ENCODE measurements around the gene CH25H.

Gene CH25H

DNA sequence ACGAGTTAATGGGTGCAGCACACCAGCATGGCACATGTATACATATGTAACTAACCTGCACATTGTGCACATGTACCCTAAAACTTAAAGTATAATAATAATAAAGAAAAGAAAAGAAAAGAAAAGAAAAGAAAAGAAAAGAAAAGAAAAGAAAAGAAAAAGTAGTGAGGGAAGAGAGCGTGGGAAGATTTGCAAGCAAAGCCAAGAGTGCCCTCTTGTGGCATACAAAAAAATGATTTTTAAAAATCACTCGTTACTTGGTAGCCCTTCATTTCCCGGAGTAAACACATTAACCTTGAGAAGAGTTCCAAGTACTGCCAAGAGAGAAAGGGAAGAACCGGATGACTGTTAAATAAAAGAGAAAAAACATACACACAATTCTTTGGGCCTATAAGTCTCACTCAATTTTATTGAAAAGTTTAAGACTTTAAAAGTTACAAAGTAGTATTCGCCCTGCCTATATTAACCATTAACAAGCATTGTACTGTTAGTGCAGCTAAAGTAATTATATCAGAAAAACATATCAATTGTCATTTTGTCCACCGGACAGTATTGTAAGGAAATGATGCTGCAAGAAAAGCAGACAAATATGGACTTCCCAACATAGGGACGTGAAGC, 6.2 kb upstream of the CH25H start:
- TF ChIP-seq, protein P1, sequence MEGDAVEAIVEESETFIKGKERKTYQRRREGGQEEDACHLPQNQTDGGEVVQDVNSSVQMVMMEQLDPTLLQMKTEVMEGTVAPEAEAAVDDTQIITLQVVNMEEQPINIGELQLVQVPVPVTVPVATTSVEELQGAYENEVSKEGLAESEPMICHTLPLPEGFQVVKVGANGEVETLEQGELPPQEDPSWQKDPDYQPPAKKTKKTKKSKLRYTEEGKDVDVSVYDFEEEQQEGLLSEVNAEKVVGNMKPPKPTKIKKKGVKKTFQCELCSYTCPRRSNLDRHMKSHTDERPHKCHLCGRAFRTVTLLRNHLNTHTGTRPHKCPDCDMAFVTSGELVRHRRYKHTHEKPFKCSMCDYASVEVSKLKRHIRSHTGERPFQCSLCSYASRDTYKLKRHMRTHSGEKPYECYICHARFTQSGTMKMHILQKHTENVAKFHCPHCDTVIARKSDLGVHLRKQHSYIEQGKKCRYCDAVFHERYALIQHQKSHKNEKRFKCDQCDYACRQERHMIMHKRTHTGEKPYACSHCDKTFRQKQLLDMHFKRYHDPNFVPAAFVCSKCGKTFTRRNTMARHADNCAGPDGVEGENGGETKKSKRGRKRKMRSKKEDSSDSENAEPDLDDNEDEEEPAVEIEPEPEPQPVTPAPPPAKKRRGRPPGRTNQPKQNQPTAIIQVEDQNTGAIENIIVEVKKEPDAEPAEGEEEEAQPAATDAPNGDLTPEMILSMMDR (IDR thresholded peaks at IDR 0.05), result peak; percentile 50; the same call in 1 of the 2 replicates

DNA sequence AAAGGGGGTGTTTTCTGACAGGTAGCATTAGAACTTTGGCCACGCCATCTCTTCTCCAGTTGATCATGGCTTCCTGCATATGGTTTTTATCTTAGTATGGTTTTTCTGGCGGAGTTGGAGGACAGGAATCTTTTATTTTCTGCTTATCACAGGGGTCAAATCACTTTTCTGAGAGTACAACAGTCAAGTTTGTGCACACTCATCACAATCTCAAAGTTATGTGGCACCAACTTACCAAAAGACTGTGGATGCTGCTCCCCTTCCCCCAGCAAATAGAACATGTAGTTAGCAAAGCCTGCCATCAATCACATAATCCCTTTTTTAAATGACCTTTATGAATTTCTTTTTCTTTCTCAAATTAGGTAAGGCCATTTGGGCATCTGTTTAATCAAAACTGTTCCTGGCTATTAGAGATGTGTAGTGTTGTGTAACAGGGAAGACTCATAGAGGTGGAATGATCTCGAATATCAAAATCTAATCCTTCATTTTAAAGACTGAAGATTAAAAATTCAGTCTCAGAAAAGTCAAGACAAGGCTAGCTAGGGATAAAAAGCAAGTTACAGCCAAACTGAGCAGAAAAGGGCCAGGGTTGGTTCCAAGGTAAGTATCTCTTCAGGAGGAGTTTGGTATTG, 3.8 kb upstream of the CH25H start:
- TF ChIP-seq, protein P1 (IDR thresholded peaks at IDR 0.05), result no peak

DNA sequence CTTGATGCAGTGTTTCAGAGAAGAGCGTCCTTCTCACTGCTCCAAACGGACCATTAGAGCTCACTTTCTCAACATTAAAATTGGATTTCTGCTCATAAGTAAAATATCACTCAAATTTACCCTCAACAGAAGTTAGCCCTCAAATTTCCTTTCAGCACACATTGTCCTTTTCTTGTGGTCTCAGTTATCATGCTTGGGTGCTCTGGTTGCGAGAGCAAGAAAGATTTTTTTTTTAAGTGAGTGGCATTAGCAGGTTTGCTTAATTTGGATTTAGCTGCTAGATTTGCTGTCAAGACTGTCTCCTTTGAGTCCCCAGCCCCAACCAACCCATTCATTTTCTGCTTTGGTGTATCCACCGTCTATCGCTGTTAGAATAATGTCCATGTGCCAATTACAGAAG, 2.6 kb upstream of the CH25H start:
- TF ChIP-seq, protein P1 (IDR thresholded peaks at IDR 0.05), result no peak

DNA sequence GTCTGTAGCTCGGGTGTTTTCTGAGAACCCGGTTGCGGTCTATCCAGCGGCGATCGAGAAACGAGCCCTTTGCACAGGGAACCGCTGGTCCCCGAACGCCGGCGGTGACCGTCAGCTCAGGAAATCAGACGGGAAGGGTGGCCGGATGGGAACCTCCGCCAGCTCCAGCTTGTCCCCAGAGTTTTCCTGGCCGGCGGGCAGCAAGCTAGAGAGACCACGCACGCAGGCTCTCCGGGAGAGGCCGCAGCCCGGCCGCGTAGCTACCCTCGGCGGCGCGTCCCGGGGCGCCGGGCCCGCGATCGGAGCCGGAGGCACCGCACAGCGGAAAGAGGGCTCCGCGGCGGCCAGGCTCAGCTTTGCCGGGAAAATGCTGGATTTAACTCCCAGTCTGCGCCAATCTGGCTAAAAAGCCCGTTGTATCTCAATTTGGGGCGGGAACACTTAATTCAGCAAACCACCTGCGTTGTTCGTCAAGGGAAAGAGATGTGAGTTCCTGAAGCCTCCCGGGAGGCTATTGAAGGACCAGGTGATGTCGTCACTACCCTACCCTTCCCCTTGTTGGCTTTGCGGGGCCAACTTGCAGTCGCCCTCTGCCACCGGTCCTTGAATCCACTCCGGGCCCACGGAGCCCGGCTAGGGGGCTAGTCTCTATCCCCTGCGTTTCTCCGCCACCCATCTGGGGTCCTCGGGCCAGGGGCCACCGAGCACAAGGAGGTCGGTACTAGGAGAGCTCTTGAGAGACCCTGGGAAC, 859 bp upstream of the CH25H start:
- TF ChIP-seq, protein P1 (IDR thresholded peaks at IDR 0.05), result no peak

DNA sequence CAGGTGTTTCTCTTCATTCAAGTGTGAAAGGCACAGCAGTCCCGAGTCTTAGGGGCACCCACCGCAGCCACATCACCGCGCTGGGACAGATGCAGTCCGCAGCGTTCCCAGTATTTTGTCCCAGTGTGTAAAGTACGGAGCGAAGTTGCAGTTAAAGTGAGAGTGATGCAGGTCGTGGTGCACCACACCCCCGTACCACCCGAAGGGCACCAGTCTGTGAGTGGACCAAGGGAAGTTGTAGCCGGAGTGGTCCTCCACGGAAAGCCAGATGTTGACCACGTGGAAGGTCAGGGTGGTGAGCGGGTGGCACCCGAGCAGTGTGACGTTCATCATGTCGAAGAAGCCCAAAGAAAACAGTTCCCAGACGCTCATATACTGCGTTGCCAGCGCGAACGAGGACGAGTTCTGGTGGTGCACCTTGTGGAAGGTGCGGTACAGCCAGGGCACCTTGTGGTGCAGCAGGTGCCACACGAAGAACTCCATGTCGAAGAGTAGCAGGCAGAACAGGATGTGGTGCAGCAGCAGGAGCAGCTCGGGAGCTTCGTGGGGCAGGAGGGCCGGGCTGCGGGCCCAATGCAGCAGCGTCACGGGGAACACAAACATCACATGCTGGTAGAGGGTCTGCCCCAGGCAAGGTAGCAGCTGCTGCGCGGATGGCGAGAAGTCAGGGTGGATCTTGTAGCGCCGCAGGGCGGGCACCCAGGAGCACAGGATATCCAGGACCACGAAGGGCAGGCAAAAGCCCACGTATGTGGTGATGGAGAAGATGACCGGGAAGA, 526 bp downstream of the CH25H start:
- TF ChIP-seq, protein P1 (IDR thresholded peaks at IDR 0.05), result no peak

DNA sequence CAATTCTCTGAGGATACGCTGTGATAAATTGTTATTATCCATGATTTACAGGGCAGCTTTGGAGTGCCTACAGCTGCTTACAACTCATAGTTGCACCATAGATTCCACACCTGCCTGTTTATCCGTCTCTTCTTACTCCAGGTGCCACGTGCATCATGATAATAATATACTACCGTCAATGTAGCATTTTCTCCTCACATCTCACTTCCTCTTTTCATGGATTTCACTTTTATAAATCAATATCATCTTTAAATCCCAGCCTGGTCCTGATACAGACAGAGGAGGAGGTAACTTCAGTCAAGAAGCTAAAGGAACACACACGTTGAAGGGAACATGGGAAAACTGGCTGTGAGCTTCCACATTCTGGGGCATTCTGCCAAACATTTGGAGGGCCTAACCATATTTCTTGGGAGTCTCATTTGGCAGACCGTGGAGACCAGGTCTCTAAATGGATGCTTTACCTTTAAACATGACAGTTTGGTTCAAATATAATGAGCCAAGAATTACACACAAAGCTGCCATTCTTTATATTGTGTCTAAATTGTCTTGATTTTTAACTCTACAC, 2.4 kb downstream of the CH25H start:
- TF ChIP-seq, protein P1 (IDR thresholded peaks at IDR 0.05), result no peak

DNA sequence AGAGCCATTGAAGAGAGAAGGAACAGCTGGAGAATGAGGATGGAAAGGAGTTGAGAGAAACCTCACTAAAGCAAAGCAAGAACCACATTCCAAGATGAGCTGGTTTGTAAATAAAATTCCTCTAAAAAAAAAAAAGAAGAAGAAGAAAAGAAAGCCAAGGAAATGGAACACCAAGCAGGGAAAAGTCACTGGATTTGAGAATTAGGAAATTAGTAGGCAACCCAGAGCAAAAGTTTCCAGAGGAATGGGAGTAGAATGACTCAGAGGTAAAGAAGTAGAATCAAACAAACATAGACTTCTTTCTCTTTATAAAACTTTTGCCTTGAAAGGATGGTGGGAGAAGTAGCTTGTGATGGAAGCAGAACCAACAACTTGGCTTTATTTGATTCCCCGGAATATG, 3.9 kb downstream of the CH25H start:
- TF ChIP-seq, protein P1 (IDR thresholded peaks at IDR 0.05), result no peak

All from LNCAP (cell line).